Transverse colon (tissue), 4 donors: ENCODE results near the gene AGFG1. TPM values are rescaled to one million over a fixed set of nuclear protein-coding genes. Genes with fewer than 3 reads are reported as not detected.

Experiments
- DNase-seq: peaks from one replicate; pipeline ENCODE4 v3.0.0-alpha.2; 2019
- H3K27ac ChIP-seq, 4 donors: fragments of 200-600 bp; sonication (generic); 2 replicates each; pipeline ENCODE4 v1.5.1; 2016 to 2018; ENCODE audit warnings: inconsistent platforms in 4 of 4
- H3K27me3 ChIP-seq: fragments of 200-600 bp; sonication (generic); 2 replicates; pipeline ENCODE4 v1.5.1; 2017; ENCODE audit warnings: inconsistent platforms
- H3K36me3 ChIP-seq, 4 donors: fragments of 200-600 bp; sonication (generic); 2 replicates each; pipeline ENCODE4 v1.5.1; 2017 to 2019; ENCODE audit warnings: inconsistent platforms in 4 of 4
- H3K4me1 ChIP-seq, 4 donors: fragments of 200-600 bp; sonication (generic); 2 replicates each; pipeline ENCODE4 v1.5.1; 2017 to 2020; ENCODE audit warnings: inconsistent platforms in 4 of 4
- H3K4me3 ChIP-seq, 4 donors: fragments of 200-600 bp; sonication (generic); 1 replicate in 1 of 4; 2 replicates in 3 of 4; pipeline versions ENCODE4 v1.5.1 to v1.6.1; 2017 to 2019; ENCODE audit warnings: inconsistent platforms in 4 of 4
- H3K9me3 ChIP-seq, 2 donors: fragments of 200-600 bp; sonication (generic); 2 replicates each; pipeline ENCODE4 v1.5.1; 2017 to 2019; ENCODE audit warnings: inconsistent platforms in 2 of 2
- EP300 ChIP-seq: sonication (generic); formaldehyde crosslinking; IDR thresholded peaks from one replicate; pipeline ENCODE4 v1.6.1; 2017; ENCODE audit warnings: antibody characterized with exemption, low read depth
- POLR2A ChIP-seq: fragments of 450-650 bp; IDR thresholded peaks from one replicate; pipeline ENCODE4 v1.6.1; 2016; ENCODE audit warnings: antibody characterized with exemption, mild to moderate bottlenecking, moderate library complexity
- POLR2AphosphoS5 ChIP-seq, 3 donors: sonication (generic); formaldehyde crosslinking; IDR thresholded peaks; one replicate each; pipeline ENCODE4 v1.6.1; 2016; ENCODE audit warnings: antibody characterized with exemption in 3 of 3
- WGBS, 2 donors: methylation state at CpG; one replicate each; pipeline ENCODE4 v1.1.5; 2018; ENCODE audit warnings: low coverage in 1 of 2; 5-methylcytosine and 5-hydroxymethylcytosine counted together
- in situ Hi-C, 4 donors: fragments of 200-750 bp; cut with MboI; loops; one replicate each; pipeline versions ENCODE4 v1.15.0 to v1.15.1; 2017; ENCODE audit warnings: low sequenced_read_pairs in 3 of 4, low pct_ligation_motif_present in 1 of 4, low pct_unique_long_range_greater_than_20kb in 1 of 4
- intact Hi-C: fragments of 100-400 bp; cut with DNase I; formaldehyde crosslinking; loops from one replicate; pipeline ENCODE4 v1.15.1; 2023; ENCODE audit warnings: low total_unique reads
- total RNA-seq, 4 donors: library from RNA; depleted of rRNA; stranded (reverse); fragments of >200 nt; gene quantifications; one replicate each; pipeline ENCODE4 v1.1.0, GENCODE V29; 2016
- TF ChIP-seq, protein P1 (sequence below), 5 experiments: fragments of 200-600 bp in 3 of 5; fragments of 450-650 bp in 2 of 5; sonication (generic) in 3 of 5; IDR thresholded peaks; 1 replicate in 2 of 5; 2 replicates in 3 of 5; pipeline ENCODE4 v1.5.1; 2016 to 2017; ENCODE audit warnings: antibody characterized with exemption in 5 of 5, inconsistent platforms in 3 of 5, mild to moderate bottlenecking in 2 of 5, moderate library complexity in 1 of 5

AGFG1 gene
- total RNA-seq, 4 donors from 2014 or later = 15.5 to 76.3 (median 32.9) TPM

DNA sequence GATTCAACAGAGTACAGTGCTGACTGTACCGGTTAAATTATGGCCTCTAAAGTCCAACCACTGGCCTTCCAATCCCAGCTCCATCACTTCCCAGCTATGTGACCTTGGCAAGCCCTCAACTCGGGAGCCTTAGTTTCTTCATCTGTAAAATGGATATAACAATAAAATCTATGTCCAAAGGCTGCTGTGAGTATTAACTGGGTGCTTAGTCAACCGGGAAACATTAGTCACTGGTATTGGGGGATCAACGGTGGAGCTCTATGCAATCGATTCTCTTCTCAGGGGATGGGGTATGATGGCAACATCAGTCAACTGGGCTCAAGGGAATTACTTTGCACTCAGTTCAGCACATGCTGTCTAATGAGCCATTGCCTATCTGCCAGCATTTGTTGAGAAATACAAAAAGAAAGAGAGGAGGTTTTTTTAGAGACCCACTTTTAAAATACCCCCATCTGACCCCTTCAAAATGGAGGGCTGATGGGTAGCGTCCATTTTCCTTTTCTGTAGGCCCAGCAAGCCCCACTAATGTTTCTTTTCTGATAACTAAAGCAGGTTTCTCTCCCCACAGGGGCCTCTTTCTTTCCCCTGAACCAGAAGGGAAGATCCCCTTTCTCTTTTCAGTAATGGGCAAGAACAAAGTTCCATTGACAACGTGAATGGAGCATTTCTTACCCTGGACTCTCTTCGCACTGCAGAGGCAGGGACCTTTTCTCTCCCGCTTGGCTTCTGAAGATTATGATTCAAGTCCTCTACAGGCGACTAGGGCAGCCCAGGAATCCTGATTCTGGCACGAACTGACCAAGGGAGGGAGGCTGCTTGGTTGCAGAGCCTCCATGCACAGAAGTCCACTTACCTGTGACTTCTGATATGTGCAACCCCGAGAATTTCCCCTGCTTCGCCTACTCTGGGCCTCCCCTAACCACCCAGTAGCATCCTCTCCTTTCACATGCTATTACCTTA is 8.7 kb upstream of the AGFG1 start:
- Histone ChIP-seq H3K27me3 (no peaks in the 10 kb centered on the region), H3K9me3 (no peaks in the 10 kb centered on the region), H3K36me3 (no peaks in the 10 kb centered on the region), H3K4me1 (peaks cover 0 to 15% (median 2%) of the 10 kb centered on the region in 4 donors), H3K4me3 (no peak overlapping the region), H3K27ac (no peak overlapping the region)
- in situ Hi-C loops (no loop called here), intact Hi-C loops (no loop called here)
- TF ChIP-seq, protein P1, sequence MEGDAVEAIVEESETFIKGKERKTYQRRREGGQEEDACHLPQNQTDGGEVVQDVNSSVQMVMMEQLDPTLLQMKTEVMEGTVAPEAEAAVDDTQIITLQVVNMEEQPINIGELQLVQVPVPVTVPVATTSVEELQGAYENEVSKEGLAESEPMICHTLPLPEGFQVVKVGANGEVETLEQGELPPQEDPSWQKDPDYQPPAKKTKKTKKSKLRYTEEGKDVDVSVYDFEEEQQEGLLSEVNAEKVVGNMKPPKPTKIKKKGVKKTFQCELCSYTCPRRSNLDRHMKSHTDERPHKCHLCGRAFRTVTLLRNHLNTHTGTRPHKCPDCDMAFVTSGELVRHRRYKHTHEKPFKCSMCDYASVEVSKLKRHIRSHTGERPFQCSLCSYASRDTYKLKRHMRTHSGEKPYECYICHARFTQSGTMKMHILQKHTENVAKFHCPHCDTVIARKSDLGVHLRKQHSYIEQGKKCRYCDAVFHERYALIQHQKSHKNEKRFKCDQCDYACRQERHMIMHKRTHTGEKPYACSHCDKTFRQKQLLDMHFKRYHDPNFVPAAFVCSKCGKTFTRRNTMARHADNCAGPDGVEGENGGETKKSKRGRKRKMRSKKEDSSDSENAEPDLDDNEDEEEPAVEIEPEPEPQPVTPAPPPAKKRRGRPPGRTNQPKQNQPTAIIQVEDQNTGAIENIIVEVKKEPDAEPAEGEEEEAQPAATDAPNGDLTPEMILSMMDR (IDR thresholded peaks at IDR 0.05) = no peak
- no peak for TF ChIP-seq POLR2A
- no peak for TF ChIP-seq EP300
- no peak for TF ChIP-seq POLR2AphosphoS5 (IDR thresholded peaks at IDR 0.05)
- no peak for DNase-seq
- WGBS, 2 donors = 64 to 84% methylated on average over 5 to 13 of the region's 13 CpGs

DNA sequence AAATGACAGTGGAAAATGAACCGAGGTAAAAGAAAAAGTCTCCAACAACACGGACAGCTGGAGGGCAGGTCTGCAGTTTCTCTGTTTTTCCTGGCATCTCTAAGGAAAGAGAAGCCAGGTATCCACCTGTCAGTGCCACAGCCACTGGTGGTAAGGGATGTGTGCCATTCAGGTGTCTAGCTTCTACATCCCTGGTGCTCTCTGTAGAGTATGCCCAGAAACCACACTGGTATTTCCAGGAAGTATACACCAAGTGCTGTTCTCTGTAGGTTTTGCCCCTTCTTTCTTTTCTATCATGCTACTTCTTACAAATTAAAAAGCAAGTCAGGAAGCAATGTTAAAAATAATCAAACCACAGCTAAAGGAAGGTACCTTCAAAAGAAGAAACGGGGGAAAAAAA is 7.6 kb upstream of the AGFG1 start:
- TF ChIP-seq POLR2A (no peak), POLR2AphosphoS5 (IDR thresholded peaks at IDR 0.05) (no peak), EP300 (no peak)
- TF ChIP-seq, protein P1 (IDR thresholded peaks at IDR 0.05) = no peak
- Histone ChIP-seq H3K27me3 (no peaks in the 10 kb centered on the region), H3K27ac (no peak overlapping the region), H3K4me3 (no peak overlapping the region), H3K9me3 (no peaks in the 10 kb centered on the region), H3K36me3 (no peaks in the 10 kb centered on the region), H3K4me1 (peaks cover 0 to 15% (median 2%) of the 10 kb centered on the region in 4 donors)
- intact Hi-C loops = no loop called here
- DNase-seq = no peak
- 61 to 67% methylated on average over 3 of the region's 3 CpGs for WGBS, 2 donors
- in situ Hi-C loops = no loop called here

DNA sequence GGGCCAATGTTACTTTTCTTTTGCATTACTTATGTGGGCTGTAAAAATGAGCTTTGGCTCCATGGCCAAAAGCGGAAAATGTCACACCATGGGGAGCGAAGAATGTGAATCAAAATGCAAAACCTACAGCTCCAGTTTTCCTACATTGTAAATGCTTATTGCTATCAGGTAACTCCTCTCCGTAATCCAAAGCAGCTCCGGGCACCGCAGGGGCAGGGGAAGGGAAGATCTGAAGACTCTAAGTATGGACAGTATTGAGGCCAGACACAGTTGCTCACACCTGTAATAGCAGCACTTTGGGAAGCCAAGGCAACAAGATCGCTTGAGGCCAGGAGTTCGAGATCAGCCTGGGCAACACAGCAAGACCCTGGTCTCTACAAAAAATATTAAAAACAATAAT is 7.1 kb upstream of the AGFG1 start:
- in situ Hi-C loops = no loop called here
- peaks cover 0 to 15% (median 2%) of the 10 kb centered on the region in 4 donors for H3K4me1 ChIP-seq
- intact Hi-C loops = no loop called here

More for the DNA sequence above, 7.1 kb upstream of the AGFG1 start:
- Histone ChIP-seq H3K9me3 (no peaks in the 10 kb centered on the region), H3K4me3 (no peak overlapping the region), H3K36me3 (no peaks in the 10 kb centered on the region), H3K27me3 (no peaks in the 10 kb centered on the region), H3K27ac (no peak overlapping the region)
- WGBS, 2 donors = 89 to 92% methylated on average over 6 to 7 of the region's 7 CpGs
- DNase-seq = no peak
- TF ChIP-seq POLR2A (no peak), EP300 (no peak), POLR2AphosphoS5 (IDR thresholded peaks at IDR 0.05) (no peak)
- TF ChIP-seq, protein P1 (IDR thresholded peaks at IDR 0.05) = no peak
